ENCODE results near the gene ZCCHC9. TPM values are rescaled to one million over a fixed set of nuclear protein-coding genes. Genes with fewer than 3 reads are reported as not detected.

Gene ZCCHC9
- polyA plus RNA-seq, 3 donors: 36.4 to 46.9 (median 41.1) TPM

DNA sequence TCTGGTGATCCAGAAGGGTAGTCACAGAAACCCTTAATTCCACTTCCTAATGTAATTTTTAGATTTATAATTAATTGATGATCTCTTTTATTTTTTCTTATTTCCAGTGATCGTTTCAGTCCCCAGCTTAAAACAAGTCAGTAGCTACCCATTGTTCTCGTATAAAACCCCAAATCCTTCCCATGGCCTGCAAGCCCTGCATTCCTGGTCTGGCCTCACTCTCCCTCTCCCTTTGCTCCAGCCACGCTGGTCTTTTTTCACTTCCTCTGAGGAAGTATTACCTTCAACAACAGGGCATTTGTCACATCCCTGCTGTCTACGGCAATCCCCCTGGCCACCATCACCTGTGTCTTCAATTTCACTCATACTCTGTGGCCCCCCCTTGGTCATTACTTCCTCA is 47.8 kb downstream of the ZCCHC9 start:
- DNase-seq: no peak

DNA sequence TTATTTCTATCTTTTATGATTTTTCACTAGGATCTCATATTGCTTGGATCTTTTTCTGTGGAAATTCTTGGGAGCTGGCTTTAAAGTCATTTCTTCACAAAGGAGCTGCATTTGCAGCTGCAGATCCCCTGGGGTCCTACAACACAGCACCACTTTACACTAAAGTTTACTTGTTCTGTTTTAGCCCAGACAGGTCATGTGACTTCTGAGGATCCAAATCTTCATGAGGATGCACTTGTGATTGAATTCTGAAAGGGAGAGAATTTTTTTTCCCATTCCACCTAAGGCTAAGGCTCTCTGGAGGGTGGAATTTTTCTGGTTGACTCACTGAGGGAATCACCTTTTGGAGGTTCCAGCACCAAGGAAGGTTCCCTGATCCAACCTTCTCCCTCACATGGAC is 49.1 kb downstream of the ZCCHC9 start:
- DNase-seq: no peak

DNA sequence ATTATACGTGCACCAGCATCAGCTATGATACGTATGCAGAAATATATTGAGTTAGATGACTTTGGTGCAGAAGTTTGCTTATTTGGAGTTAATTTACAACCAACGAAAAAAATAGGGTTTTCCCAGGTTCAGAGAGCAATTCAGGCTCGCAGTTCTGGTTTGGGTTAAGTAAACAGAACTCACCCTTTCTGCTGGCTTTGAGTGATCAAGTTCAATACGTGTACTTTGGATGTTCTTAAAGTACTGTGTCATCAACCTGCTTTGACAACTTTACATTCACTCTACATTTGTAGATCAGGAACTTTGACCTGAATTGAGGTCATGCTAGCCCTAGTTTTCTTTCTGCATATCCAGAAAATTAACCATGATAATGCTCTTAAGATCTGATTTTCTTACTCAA is 51.8 kb downstream of the ZCCHC9 start:
- no peak for DNase-seq

DNA sequence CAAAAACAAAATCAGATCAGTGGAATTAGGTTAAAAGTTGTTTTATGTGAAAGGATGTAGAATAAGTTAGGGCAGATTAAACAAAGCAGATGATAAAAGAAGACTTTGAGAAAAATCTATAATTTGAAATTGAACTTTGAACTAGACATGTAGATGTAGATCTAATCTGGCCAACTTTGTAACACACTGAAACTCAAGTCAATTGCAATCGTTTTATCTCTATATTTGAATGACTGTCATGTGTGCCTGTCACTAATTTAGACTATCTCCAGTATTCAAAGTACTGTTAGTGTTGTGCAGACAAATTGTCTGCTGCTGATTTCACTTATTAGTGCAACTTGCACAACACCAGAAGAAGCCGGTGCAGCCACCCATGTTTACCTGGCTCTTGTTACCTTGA is 52.7 kb downstream of the ZCCHC9 start:
- no peak for DNase-seq

GRCh38 chr5:81355291-81356251 is 54.2 kb downstream of the ZCCHC9 start:
- DNase-seq: no peak

DNA sequence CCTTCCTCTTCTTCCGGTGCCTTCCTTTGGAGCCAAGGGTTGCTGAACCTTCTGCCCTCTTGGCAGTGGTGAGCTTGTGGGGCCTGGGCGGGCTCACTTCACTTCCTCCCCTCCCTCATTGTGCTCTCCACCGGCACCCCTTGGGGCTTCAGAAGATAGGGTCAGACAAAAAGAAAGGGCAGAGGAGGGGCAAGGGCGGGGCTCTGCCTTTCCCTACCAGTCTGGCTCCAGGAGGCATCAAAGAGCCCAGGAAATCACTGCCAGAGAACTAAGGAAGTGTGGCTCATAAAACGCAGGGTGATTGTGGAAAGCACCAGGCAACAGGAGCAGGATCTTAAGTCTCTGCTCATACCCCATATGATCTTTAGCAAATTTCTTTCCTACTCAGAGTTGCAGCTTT is 57.7 kb downstream of the ZCCHC9 start:
- no peak for DNase-seq

GRCh38 chr5:81359881-81360280 is 58.5 kb downstream of the ZCCHC9 start:
- no peak for DNase-seq

- no peak for DNase-seq
Measured at GRCh38 chr5:81360640-81361039, 59.3 kb downstream of the ZCCHC9 start.

DNA sequence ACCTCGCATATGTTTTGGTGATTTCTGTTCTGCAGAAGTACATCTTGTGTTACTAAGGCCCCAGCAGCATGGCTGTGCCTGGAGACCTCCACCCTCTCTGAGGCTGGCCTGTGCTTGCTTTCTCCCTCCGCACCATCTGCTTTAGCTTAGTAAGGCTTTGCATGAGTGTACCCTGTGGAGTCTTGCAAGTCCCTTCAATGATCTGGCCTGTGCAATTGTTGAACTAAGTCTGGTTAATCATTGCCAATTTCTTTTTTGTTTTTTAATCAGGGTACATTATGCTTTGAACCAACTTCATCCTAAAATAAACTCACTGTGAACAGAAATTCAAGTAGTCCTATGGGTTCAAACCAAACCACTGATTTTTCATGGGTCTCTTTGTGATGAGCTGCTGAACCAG is 60.2 kb downstream of the ZCCHC9 start:
- no peak for DNase-seq

Other genes with a start within 250 kb of the ZCCHC9 start
- gene CKMT2, start 68.3 kb upstream of the ZCCHC9 start, polyA plus RNA-seq (ENCODE audit: insufficient read length in 3 of 3): 10 to 100 TPM in 1 of 3 donors, 1 to 10 TPM in 2; 5.2 to 10.3 (median 9.0) TPM
- 1 to 10 TPM in 1 of 3 donors, under 1 TPM in 2; 0.84 to 1.1 (median 0.99) TPM for gene ACOT12, start 92.5 kb downstream of the ZCCHC9 start, polyA plus RNA-seq (ENCODE audit: insufficient read length in 3 of 3)